ENCODE measurements around the gene CAPZA3. TPM values are rescaled to one million over a fixed set of nuclear protein-coding genes. Genes with fewer than 3 reads are reported as not detected.

The CAPZA3 gene
- total RNA-seq, 1 experiment from 2014 or later = not detected

GRCh38 chr12:18706798-18707197 is 31.1 kb upstream of the CAPZA3 start:
- intact Hi-C loops (cut with micrococcal nuclease) = no loop called here
- ATAC-seq = no peak
- H3K27ac ChIP-seq (ENCODE audit: low read length) = no peak overlapping the region
- ChIA-PET CTCF (no interaction called here), POLR2A (ENCODE audit: unreplicated experiment) (no interaction called here)
- no peak overlapping the region for H3K4me3 ChIP-seq (ENCODE audit: low read length)
- H2AFZ ChIP-seq (ENCODE audit: low read length) = no peak overlapping the region
- no peaks in the 10 kb centered on the region for H3K9me2 ChIP-seq (replicated peaks; ENCODE audit: low read length)
- no peaks in the 10 kb centered on the region for H3K27me3 ChIP-seq (ENCODE audit: low read length)
- H3K9ac ChIP-seq (ENCODE audit: low read length) = no peak overlapping the region
- no peaks in the 10 kb centered on the region for H3K79me2 ChIP-seq (ENCODE audit: low read length)
- H3K36me3 ChIP-seq (ENCODE audit: low read depth, low read length) = no peaks in the 10 kb centered on the region
- no peaks in the 10 kb centered on the region for H3F3A ChIP-seq (ENCODE audit: low read length, unreplicated experiment)
- TF ChIP-seq EZH2phosphoT487 (IDR thresholded peaks at IDR 0.05; ENCODE audit: borderline replicate concordance, low read length) (no peak), CTCF (conservative IDR thresholded peaks at IDR 0.05; ENCODE audit: low read depth, low read length) (no peak), EZH2 (IDR thresholded peaks at IDR 0.05; ENCODE audit: low read length, unreplicated experiment) (no peak)
- 0 out of 2 replicates have a peak, but pooled peaks cover 3% of the 10 kb centered on the region for H3K4me1 ChIP-seq (ENCODE audit: insufficient read depth, low read length)
- BruUV-seq (replicated peaks) = no TSS peak
- peak; percentile 24 for DNase-seq
- no peaks in the 10 kb centered on the region for H4K20me1 ChIP-seq (ENCODE audit: low read length)
- no peaks in the 10 kb centered on the region for H3K9me3 ChIP-seq (ENCODE audit: low read length)
- no peak overlapping the region for H3K4me2 ChIP-seq (ENCODE audit: low read length)

GRCh38 chr12:18716236-18716635 is 21.7 kb upstream of the CAPZA3 start:
- Histone ChIP-seq H3K79me2 (ENCODE audit: low read length) (no peaks in the 10 kb centered on the region), H3K27ac (ENCODE audit: low read length) (no peak overlapping the region), H3K9me3 (ENCODE audit: low read length) (no peaks in the 10 kb centered on the region), H3K27me3 (ENCODE audit: low read length) (no peaks in the 10 kb centered on the region), H3K4me2 (ENCODE audit: low read length) (no peak overlapping the region), H3K36me3 (ENCODE audit: low read depth, low read length) (no peaks in the 10 kb centered on the region), H2AFZ (ENCODE audit: low read length) (no peak overlapping the region), H4K20me1 (ENCODE audit: low read length) (no peaks in the 10 kb centered on the region), H3K4me1 (ENCODE audit: insufficient read depth, low read length) (peaks cover 24% of the 10 kb centered on the region), H3F3A (ENCODE audit: low read length, unreplicated experiment) (peaks cover 4% of the 10 kb centered on the region), H3K9me2 (replicated peaks; ENCODE audit: low read length) (no peaks in the 10 kb centered on the region), H3K4me3 (ENCODE audit: low read length) (no peak overlapping the region), H3K9ac (ENCODE audit: low read length) (no peak overlapping the region)
- no peak for ATAC-seq
- no peak for DNase-seq
- ChIA-PET CTCF (no interaction called here), POLR2A (ENCODE audit: unreplicated experiment) (no interaction called here)
- TF ChIP-seq EZH2phosphoT487 (IDR thresholded peaks at IDR 0.05; ENCODE audit: borderline replicate concordance, low read length) (no peak), CTCF (conservative IDR thresholded peaks at IDR 0.05; ENCODE audit: low read depth, low read length) (no peak), EZH2 (IDR thresholded peaks at IDR 0.05; ENCODE audit: low read length, unreplicated experiment) (no peak)
- BruUV-seq (replicated peaks) = no TSS peak
- intact Hi-C loops (cut with micrococcal nuclease) = no loop called here

- TF ChIP-seq CTCF (conservative IDR thresholded peaks at IDR 0.05; ENCODE audit: low read depth, low read length) = no peak
- no peak for TF ChIP-seq EZH2phosphoT487 (IDR thresholded peaks at IDR 0.05; ENCODE audit: borderline replicate concordance, low read length)
- TF ChIP-seq EZH2 (IDR thresholded peaks at IDR 0.05; ENCODE audit: low read length, unreplicated experiment) = no peak
- Histone ChIP-seq H3F3A (ENCODE audit: low read length, unreplicated experiment) (peaks cover 4% of the 10 kb centered on the region), H3K27me3 (ENCODE audit: low read length) (no peaks in the 10 kb centered on the region), H3K27ac (ENCODE audit: low read length) (no peak overlapping the region), H3K9me3 (ENCODE audit: low read length) (no peaks in the 10 kb centered on the region), H3K4me1 (ENCODE audit: insufficient read depth, low read length) (peaks cover 28% of the 10 kb centered on the region), H3K9ac (ENCODE audit: low read length) (no peak overlapping the region), H3K9me2 (replicated peaks; ENCODE audit: low read length) (no peaks in the 10 kb centered on the region), H3K79me2 (ENCODE audit: low read length) (no peaks in the 10 kb centered on the region), H4K20me1 (ENCODE audit: low read length) (no peaks in the 10 kb centered on the region), H3K36me3 (ENCODE audit: low read depth, low read length) (no peaks in the 10 kb centered on the region), H3K4me3 (ENCODE audit: low read length) (no peak overlapping the region), H2AFZ (ENCODE audit: low read length) (no peak overlapping the region; the same call in 1 of the 2 replicates), H3K4me2 (ENCODE audit: low read length) (no peak overlapping the region)
- ATAC-seq (no peak), DNase-seq (peak; percentile 38)
- CTCF ChIA-PET = no interaction called here
- POLR2A ChIA-PET (ENCODE audit: unreplicated experiment) = no interaction called here
- intact Hi-C loops (cut with micrococcal nuclease) = no loop called here
- BruUV-seq (replicated peaks) = no TSS peak
Measured at GRCh38 chr12:18718462-18718861, 19.5 kb upstream of the CAPZA3 start.

All from PC-3 (cell line).